Measurements from ENCODE around the gene CLSTN1. TPM values are rescaled to one million over a fixed set of nuclear protein-coding genes. Genes with fewer than 3 reads are reported as not detected.

The CLSTN1 gene
- total and polyA plus RNA-seq, 2 of the 13 experiments (the other 11 are each of a cell fraction or from before 2014, with no cell fraction given), result 19.7 to 29.8 TPM

DNA sequence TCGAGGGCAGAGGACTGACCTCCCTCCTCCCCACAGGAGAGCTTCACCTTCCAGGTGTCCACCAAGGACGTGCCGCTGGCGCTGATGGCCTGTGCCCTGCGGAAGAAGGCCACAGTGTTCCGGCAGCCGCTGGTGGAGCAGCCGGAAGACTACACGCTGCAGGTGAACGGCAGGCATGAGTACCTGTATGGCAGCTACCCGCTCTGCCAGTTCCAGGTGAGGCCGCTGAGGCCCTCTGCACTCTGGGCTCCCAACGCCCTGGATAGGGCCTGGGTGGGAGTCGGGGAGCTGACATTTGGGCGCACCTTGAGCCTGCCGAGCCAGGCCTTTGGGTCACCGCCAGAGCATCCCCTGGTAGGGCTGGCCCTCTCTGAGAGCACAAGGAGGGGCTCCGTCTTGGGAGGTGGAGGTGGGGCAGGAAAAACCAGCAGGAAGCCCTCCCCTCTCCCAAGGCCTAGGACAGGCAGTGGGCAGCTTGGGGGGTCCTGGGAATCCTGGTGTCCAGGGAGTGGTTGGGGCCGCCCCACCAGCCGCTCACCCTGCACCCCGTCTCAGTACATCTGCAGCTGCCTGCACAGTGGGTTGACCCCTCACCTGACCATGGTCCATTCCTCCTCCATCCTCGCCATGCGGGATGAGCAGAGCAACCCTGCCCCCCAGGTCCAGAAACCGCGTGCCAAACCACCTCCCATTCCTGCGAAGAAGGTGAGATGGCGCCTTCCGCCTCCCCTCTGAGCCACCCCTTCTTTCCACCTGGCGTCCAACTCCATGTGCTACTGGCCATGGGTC is 107.2 kb downstream of the CLSTN1 start:
- Histone ChIP-seq H3K4me2 (ENCODE audit: low read depth, low read length) (peak overlapping the region; percentile 97), H2AFZ (ENCODE audit: low read length) (no peak overlapping the region), H3K4me1 (ENCODE audit: insufficient read depth, low read length) (peaks cover 42% of the 10 kb centered on the region), H3K27ac (ENCODE audit: extremely low read length, insufficient read depth, low read length) (peak overlapping the region; percentile 97), H3K4me3 (replicated peaks in 1 of 3; ENCODE audit: insufficient read depth in 1 of 3, low read depth in 2 of 3, low read length in 3 of 3) (peak overlapping the region; percentile 56 to 83 (median 65)), H4K20me1 (ENCODE audit: insufficient read depth, low read length) (no peaks in the 10 kb centered on the region), H3K79me2 (ENCODE audit: insufficient read depth, low read length) (peaks cover 16% of the 10 kb centered on the region), H3K9me3 (ENCODE audit: low read length) (no peaks in the 10 kb centered on the region), H3K9ac (ENCODE audit: insufficient read depth, low read depth, low read length) (peak overlapping the region; percentile 87), H3K36me3 (replicated peaks in 1 of 2; ENCODE audit: control insufficient read depth in 1 of 2, insufficient read depth in 2 of 2, low read length in 2 of 2) (peaks cover 3 to 11% of the 10 kb centered on the region in 2 experiments; a peak in 4 of 5 replicates), H3K27me3 (ENCODE audit: control insufficient read depth in 1 of 2, insufficient read depth in 2 of 2, low read length in 2 of 2) (no peaks in the 10 kb centered on the region)
- CTCF ChIA-PET (ENCODE audit: low intra/inter-chr PET ratio, low total read pairs), result interaction anchor here (1.3 to 2.1 kb wide), 2 partner anchors 14 to 90 kb away, joined by 5 to 12 read pairs; no protein-coding TSS in a partner anchor
- FAIRE-seq (no peak), ATAC-seq (no peak), DNase-seq (ENCODE audit: low spot score) (no peak)
- in situ Hi-C loops (cut with HindIII; ENCODE audit: extremely low pct_ligation_motif_present, low pct_unique_long_range_greater_than_20kb) (no loop called here), intact Hi-C loops (cut with micrococcal nuclease; ENCODE audit: unreplicated experiment) (loop anchor here (1.0 kb wide), 1 partner anchor 89 kb away; no protein-coding TSS in a partner anchor)
- 72% methylated on average over 8 of the region's 29 CpGs for WGBS (ENCODE audit: low lambda C conversion rate)
- BruUV-seq (replicated peaks), result no TSS peak
- POLR2A ChIA-PET, result interaction anchor here (0.9 to 3.4 kb wide), 12 partner anchors 12 to 318 kb away, joined by 3 to 35 read pairs (median 4); partner anchors contain the start of genes CTNNBIP1, LZIC and NMNAT1
- TF ChIP-seq ATF7-NPFF (CRISPR knock-in tag; IDR thresholded peaks at IDR 0.05; ENCODE audit: low read depth) (no peak), ZMYM2 (CRISPR knock-in tag; IDR thresholded peaks at IDR 0.05) (no peak), THAP11 (CRISPR knock-in tag; IDR thresholded peaks at IDR 0.05) (no peak), PAF1 (CRISPR knock-in tag; IDR thresholded peaks at IDR 0.05) (no peak), ZNF17 (CRISPR knock-in tag; IDR thresholded peaks at IDR 0.05) (0 out of 2 replicates have a peak, but pooled peaks have one; percentile 54), ZFP1 (CRISPR knock-in tag; IDR thresholded peaks at IDR 0.05) (no peak), ZFP37 (CRISPR knock-in tag; IDR thresholded peaks at IDR 0.05; ENCODE audit: borderline replicate concordance) (peak; percentile 13; the same call in 1 of the 2 replicates), MLLT10 (CRISPR knock-in tag; IDR thresholded peaks at IDR 0.05) (no peak), EHMT2 (IDR thresholded peaks at IDR 0.05; ENCODE audit: borderline replicate concordance, low read depth, low read length) (no peak), KLF13 (CRISPR knock-in tag; IDR thresholded peaks at IDR 0.05) (no peak), POLR2A (IDR thresholded peaks at IDR 0.05; ENCODE audit: insufficient read depth in 1 of 2, low read depth in 2 of 2, low read length in 2 of 2) (no peak)
- TF ChIP-seq, protein P1, sequence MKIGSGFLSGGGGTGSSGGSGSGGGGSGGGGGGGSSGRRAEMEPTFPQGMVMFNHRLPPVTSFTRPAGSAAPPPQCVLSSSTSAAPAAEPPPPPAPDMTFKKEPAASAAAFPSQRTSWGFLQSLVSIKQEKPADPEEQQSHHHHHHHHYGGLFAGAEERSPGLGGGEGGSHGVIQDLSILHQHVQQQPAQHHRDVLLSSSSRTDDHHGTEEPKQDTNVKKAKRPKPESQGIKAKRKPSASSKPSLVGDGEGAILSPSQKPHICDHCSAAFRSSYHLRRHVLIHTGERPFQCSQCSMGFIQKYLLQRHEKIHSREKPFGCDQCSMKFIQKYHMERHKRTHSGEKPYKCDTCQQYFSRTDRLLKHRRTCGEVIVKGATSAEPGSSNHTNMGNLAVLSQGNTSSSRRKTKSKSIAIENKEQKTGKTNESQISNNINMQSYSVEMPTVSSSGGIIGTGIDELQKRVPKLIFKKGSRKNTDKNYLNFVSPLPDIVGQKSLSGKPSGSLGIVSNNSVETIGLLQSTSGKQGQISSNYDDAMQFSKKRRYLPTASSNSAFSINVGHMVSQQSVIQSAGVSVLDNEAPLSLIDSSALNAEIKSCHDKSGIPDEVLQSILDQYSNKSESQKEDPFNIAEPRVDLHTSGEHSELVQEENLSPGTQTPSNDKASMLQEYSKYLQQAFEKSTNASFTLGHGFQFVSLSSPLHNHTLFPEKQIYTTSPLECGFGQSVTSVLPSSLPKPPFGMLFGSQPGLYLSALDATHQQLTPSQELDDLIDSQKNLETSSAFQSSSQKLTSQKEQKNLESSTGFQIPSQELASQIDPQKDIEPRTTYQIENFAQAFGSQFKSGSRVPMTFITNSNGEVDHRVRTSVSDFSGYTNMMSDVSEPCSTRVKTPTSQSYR (CRISPR knock-in tag; IDR thresholded peaks at IDR 0.05; ENCODE audit: borderline replicate concordance), result no peak
- TF ChIP-seq, protein P2, sequence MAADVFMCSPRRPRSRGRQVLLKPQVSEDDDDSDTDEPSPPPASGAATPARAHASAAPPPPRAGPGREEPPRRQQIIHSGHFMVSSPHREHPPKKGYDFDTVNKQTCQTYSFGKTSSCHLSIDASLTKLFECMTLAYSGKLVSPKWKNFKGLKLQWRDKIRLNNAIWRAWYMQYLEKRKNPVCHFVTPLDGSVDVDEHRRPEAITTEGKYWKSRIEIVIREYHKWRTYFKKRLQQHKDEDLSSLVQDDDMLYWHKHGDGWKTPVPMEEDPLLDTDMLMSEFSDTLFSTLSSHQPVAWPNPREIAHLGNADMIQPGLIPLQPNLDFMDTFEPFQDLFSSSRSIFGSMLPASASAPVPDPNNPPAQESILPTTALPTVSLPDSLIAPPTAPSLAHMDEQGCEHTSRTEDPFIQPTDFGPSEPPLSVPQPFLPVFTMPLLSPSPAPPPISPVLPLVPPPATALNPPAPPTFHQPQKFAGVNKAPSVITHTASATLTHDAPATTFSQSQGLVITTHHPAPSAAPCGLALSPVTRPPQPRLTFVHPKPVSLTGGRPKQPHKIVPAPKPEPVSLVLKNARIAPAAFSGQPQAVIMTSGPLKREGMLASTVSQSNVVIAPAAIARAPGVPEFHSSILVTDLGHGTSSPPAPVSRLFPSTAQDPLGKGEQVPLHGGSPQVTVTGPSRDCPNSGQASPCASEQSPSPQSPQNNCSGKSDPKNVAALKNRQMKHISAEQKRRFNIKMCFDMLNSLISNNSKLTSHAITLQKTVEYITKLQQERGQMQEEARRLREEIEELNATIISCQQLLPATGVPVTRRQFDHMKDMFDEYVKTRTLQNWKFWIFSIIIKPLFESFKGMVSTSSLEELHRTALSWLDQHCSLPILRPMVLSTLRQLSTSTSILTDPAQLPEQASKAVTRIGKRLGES (CRISPR knock-in tag; IDR thresholded peaks at IDR 0.05; ENCODE audit: borderline replicate concordance), result no peak
- TF ChIP-seq, protein P3, sequence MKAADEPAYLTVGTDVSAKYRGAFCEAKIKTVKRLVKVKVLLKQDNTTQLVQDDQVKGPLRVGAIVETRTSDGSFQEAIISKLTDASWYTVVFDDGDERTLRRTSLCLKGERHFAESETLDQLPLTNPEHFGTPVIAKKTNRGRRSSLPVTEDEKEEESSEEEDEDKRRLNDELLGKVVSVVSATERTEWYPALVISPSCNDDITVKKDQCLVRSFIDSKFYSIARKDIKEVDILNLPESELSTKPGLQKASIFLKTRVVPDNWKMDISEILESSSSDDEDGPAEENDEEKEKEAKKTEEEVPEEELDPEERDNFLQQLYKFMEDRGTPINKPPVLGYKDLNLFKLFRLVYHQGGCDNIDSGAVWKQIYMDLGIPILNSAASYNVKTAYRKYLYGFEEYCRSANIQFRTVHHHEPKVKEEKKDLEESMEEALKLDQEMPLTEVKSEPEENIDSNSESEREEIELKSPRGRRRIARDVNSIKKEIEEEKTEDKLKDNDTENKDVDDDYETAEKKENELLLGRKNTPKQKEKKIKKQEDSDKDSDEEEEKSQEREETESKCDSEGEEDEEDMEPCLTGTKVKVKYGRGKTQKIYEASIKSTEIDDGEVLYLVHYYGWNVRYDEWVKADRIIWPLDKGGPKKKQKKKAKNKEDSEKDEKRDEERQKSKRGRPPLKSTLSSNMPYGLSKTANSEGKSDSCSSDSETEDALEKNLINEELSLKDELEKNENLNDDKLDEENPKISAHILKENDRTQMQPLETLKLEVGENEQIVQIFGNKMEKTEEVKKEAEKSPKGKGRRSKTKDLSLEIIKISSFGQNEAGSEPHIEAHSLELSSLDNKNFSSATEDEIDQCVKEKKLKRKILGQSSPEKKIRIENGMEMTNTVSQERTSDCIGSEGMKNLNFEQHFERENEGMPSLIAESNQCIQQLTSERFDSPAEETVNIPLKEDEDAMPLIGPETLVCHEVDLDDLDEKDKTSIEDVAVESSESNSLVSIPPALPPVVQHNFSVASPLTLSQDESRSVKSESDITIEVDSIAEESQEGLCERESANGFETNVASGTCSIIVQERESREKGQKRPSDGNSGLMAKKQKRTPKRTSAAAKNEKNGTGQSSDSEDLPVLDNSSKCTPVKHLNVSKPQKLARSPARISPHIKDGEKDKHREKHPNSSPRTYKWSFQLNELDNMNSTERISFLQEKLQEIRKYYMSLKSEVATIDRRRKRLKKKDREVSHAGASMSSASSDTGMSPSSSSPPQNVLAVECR (CRISPR knock-in tag; IDR thresholded peaks at IDR 0.05; ENCODE audit: borderline replicate concordance), result no peak

All from HepG2 (cell line).